Measurements from ENCODE around the gene PLAGL2.

Gene PLAGL2

GRCh38 chr20:32144898-32145662, 62.5 kb downstream of the PLAGL2 start:
- no peak overlapping the region for H3K4me3 Mint-ChIP-seq
- H3K27ac Mint-ChIP-seq, result no peak overlapping the region
- no peaks in the 10 kb centered on the region for H3K9me3 Mint-ChIP-seq
- no peaks in the 10 kb centered on the region for H3K4me1 Mint-ChIP-seq
- CTCF ChIA-PET, result no interaction called here
- H3K36me3 Mint-ChIP-seq, result peaks cover 56% of the 10 kb centered on the region
- DNase-seq, result no peak
- H3K27me3 Mint-ChIP-seq, result no peaks in the 10 kb centered on the region

GRCh38 chr20:32142991-32143390, 64.6 kb downstream of the PLAGL2 start:
- Mint-ChIP-seq H3K4me1 (no peaks in the 10 kb centered on the region), H3K27ac (no peak overlapping the region), H3K9me3 (no peaks in the 10 kb centered on the region), H3K27me3 (no peaks in the 10 kb centered on the region), H3K4me3 (no peak overlapping the region), H3K36me3 (peaks cover 59% of the 10 kb centered on the region)
- DNase-seq, result no peak
- CTCF ChIA-PET, result no interaction called here
